Heart right ventricle (tissue), 16 donors: ENCODE data around the gene CDKN2AIP. TPM values are rescaled to one million over a fixed set of nuclear protein-coding genes. Genes with fewer than 3 reads are reported as not detected.
"Not testable (repeated sequence)": the region's sequence is repeated elsewhere in the genome, so short reads cannot be mapped to it uniquely, and the experiment has no call there.

Experiments used
- ATAC-seq, 8 donors: fragments of 200-7000 bp; cut with Tn5 transposase; one replicate each; pipeline ENCODE4 v1.9.1; 2020; ENCODE audit warnings: mild to moderate bottlenecking in 8 of 8, moderate library complexity in 8 of 8, moderate number of reproducible peaks in 1 of 8
- DNase-seq, 2 donors: peaks; one replicate each; pipeline ENCODE4 v3.0.0-alpha.2; 2020
- H3K27ac ChIP-seq, 10 donors: fragments of 200-600 bp; sonication (generic) in 2 of 10; one replicate each; pipeline versions ENCODE4 v1.5.0 to v1.8.0; 2020 to 2022; ENCODE audit warnings: mild to moderate bottlenecking in 3 of 10
- H3K27me3 ChIP-seq, 7 donors: fragments of 200-600 bp; one replicate each; pipeline ENCODE4 v1.8.0; 2021 to 2022; ENCODE audit warnings: mild to moderate bottlenecking in 2 of 7
- H3K36me3 ChIP-seq, 9 donors: fragments of 200-600 bp; sonication (generic) in 1 of 9; one replicate each; pipeline versions ENCODE4 v1.5.0 to v1.8.0; 2020 to 2022; ENCODE audit warnings: mild to moderate bottlenecking in 2 of 9
- H3K4me1 ChIP-seq, 9 donors: fragments of 200-600 bp; sonication (generic) in 1 of 9; one replicate each; pipeline versions ENCODE4 v1.5.0 to v1.8.0; 2020 to 2022; ENCODE audit warnings: mild to moderate bottlenecking in 4 of 9
- H3K4me3 ChIP-seq, 10 donors: fragments of 200-600 bp; sonication (generic) in 2 of 10; one replicate each; pipeline versions ENCODE4 v1.5.0 to v1.8.0; 2020 to 2022; ENCODE audit warnings: mild to moderate bottlenecking in 7 of 10, moderate library complexity in 2 of 10
- H3K9me3 ChIP-seq, 11 donors: fragments of 200-600 bp in 10 of 11; sonication (generic) in 2 of 11; one replicate each; pipeline versions ENCODE4 v1.5.0 to v1.8.0; 2013 to 2022; ENCODE audit warnings: mild to moderate bottlenecking in 2 of 11, control low read depth in 1 of 11, moderate library complexity in 1 of 11
- CTCF ChIP-seq, 9 donors: fragments of 200-600 bp; sonication (generic) in 2 of 9; IDR thresholded peaks; one replicate each; pipeline versions ENCODE4 v1.5.0 to v1.8.0; 2021 to 2022; ENCODE audit warnings: antibody characterized with exemption in 9 of 9, mild to moderate bottlenecking in 5 of 9, moderate library complexity in 1 of 9
- WGBS, 2 donors: extraction: QIAGEN DNeasy Blood & Tissue Kit; methylation state at CpG; one replicate each; pipeline ENCODE4 v1.1.7; 2013; ENCODE audit warnings: inconsistent platforms in 1 of 2; 5-methylcytosine and 5-hydroxymethylcytosine counted together
- intact Hi-C, 10 donors: fragments of 100-400 bp; cut with DNase I; formaldehyde crosslinking; loops; one replicate each; pipeline versions ENCODE4 v1.11.1 to v1.14.2; 2022
- polyA plus RNA-seq, 2 donors: library from polyadenylated mRNA; stranded (reverse); fragments of 200-250 nt; gene quantifications; one replicate each; pipeline ENCODE4 v1.2.3, GENCODE V29; 2013
- total RNA-seq, 10 donors: library from RNA; stranded (reverse); fragmentation: NEBNext Ultra II Directional in 3 of 10; extraction: Animal tissue kit (Norgen Biotek cat#: 25700) in 3 of 10; gene quantifications; one replicate each; pipeline versions ENCODE4 v1.2.1 to v1.2.4, GENCODE V29; 2021 to 2023
- donor health status: Arrhythmogenic right ventricular cardiomyopathy.
- donor health status: ischemic (EF 13 %, LVEDD 7.1; RV severe dilation, severe dysfunction).
- donor health status: healthy with polysubstance abuse.
- donor health status: DM: no; HTN: yes; CAD: no.
- donor health status: DM: no; HTN: no; CAD: no.
- donor health status: ischemic (EF 25% LVEDD 6.9; RV normal size, moderate dysfunction).
- donor health status: ischemic (EF 25% LVEDD 5.7; RV mildly dilated, moderate dysfunction).
- donor health status: healthy.
- donor health status: DM: yes; HTN: yes; CAD: no.
- donor health status: Ischemic cardiomyopathy.
- donor health status: ischemic (EF 35%, LVEDD 5.7; RV mildly dilated, moderate dysfunction).
- donor health status: nonischemic (EF 11% LVEDD 7.7; RV severe dilation, severe dysfunction).
- donor health status: DM: yes; HTN: yes; CAD: no.
- donor health status: PGD.
- donor health status: ischemic (EF 29% LVEDD 5.4; RV normal size, mild dysfunction).
- donor health status: nonischemic (EF 23%, LVEDD 6.1; RV moderate dilation, normal function).

Gene CDKN2AIP
- total and polyA plus RNA-seq, 12 donors, result 5.6 to 12.7 (median 9.7) TPM

GRCh38 chr4:183455431-183456195 is 11.2 kb downstream of the CDKN2AIP start:
- no peak for DNase-seq
- intact Hi-C loops, result no loop called here
- no peak for ATAC-seq
- Histone ChIP-seq H3K4me3 (no peak overlapping the region), H3K27ac (no peak overlapping the region), H3K36me3 (peaks cover 0 to 34% (median 0%) of the 10 kb centered on the region in 9 donors), H3K4me1 (peaks cover 0 to 8% (median 0%) of the 10 kb centered on the region in 9 donors), H3K27me3 (no peaks in the 10 kb centered on the region), H3K9me3 (no peaks in the 10 kb centered on the region)
- TF ChIP-seq CTCF (IDR thresholded peaks at IDR 0.05), result no peak
- WGBS, 2 donors, result 80 to 86% methylated on average over 7 of the region's 7 CpGs

GRCh38 chr4:183458005-183458404 is 13.6 kb downstream of the CDKN2AIP start:
- ATAC-seq (no peak), DNase-seq (no peak)
- Histone ChIP-seq H3K36me3 (peaks cover 0 to 12% (median 0%) of the 10 kb centered on the region in 9 donors), H3K27ac (no peak overlapping the region), H3K27me3 (no peaks in the 10 kb centered on the region), H3K9me3 (no peaks in the 10 kb centered on the region), H3K4me3 (no peak overlapping the region), H3K4me1 (peaks cover 0 to 8% (median 0%) of the 10 kb centered on the region in 9 donors)
- intact Hi-C loops, result no loop called here
- WGBS, 2 donors, result 79 to 86% methylated on average over 5 of the region's 5 CpGs
- TF ChIP-seq CTCF (IDR thresholded peaks at IDR 0.05), result no peak

- H3K27ac ChIP-seq, intact Hi-C loops: not testable (repeated sequence)
These were observed 19.6 kb downstream of the CDKN2AIP start for GRCh38 chr4:183463903-183464619.

GRCh38 chr4:183465879-183466278 is 21.4 kb downstream of the CDKN2AIP start:
- Histone ChIP-seq H3K27ac (peak overlapping the region in 1 of 10 donors; percentile 8), H3K4me1 (peaks cover 0 to 19% (median 0%) of the 10 kb centered on the region in 9 donors)
- H3K36me3 ChIP-seq, DNase-seq, intact Hi-C loops, H3K9me3 ChIP-seq, ATAC-seq, H3K27me3 ChIP-seq, H3K4me3 ChIP-seq: not testable (repeated sequence)
- 38 to 39% methylated on average over 5 of the region's 5 CpGs for WGBS, 2 donors

More at GRCh38 chr4:183463903-183464619, 19.6 kb downstream of the CDKN2AIP start:
- H3K4me3 ChIP-seq, ATAC-seq, H3K4me1 ChIP-seq, H3K27me3 ChIP-seq, H3K9me3 ChIP-seq, H3K36me3 ChIP-seq, DNase-seq: not testable (repeated sequence)
- 62 to 88% methylated on average over 8 to 11 of the region's 11 CpGs for whole genome bisulfite sequencing, 2 donors

- Histone ChIP-seq H3K9me3 (peaks cover 0 to 9% (median 0%) of the 10 kb centered on the region in 11 donors), H3K4me3 (no peak overlapping the region), H3K27ac (no peak overlapping the region), H3K27me3 (no peaks in the 10 kb centered on the region), H3K4me1 (peaks cover 0 to 29% (median 8%) of the 10 kb centered on the region in 9 donors), H3K36me3 (no peaks in the 10 kb centered on the region)
- 98 to 99% methylated on average over 3 of the region's 3 CpGs for WGBS, 2 donors
- no peak for TF ChIP-seq CTCF (IDR thresholded peaks at IDR 0.05)
- intact Hi-C loops, result no loop called here
- no peak for DNase-seq
- ATAC-seq, result no peak
These were observed 22.8 kb downstream of the CDKN2AIP start for GRCh38 chr4:183467246-183467645.
